Activated CD4-positive, alpha-beta memory T cell treated with anti-CD3 and anti-CD28 coated beads, Interleukin-2, amount 10 ng/mL, durations not matched to agents 7 days and 5 days (primary cell): ENCODE measurements around the gene DNAJC7. TPM values are rescaled to one million over a fixed set of nuclear protein-coding genes. Genes with fewer than 3 reads are reported as not detected.

Experiments
- total RNA-seq, 2 experiments: library from RNA; stranded (reverse); gene quantifications; one replicate each; pipeline ENCODE4 v1.2.3, GENCODE V29; 2021

Gene DNAJC7
- total RNA-seq, 2 experiments from 2014 or later: 88.7 to 95.1 TPM

Other genes starting within 250 kb of the DNAJC7 start
- under 1 TPM; 0.35 to 0.45 TPM for gene JUP, start 230.7 kb downstream of the DNAJC7 start, total RNA-seq
- 1 to 10 TPM; 1.8 to 1.9 TPM for gene P3H4, start 205.5 kb downstream of the DNAJC7 start, total RNA-seq
- gene FKBP10, start 204.4 kb downstream of the DNAJC7 start, total RNA-seq: not detected
- 10 to 100 TPM; 16.1 to 19.0 TPM for gene NT5C3B, start 181.2 kb downstream of the DNAJC7 start, total RNA-seq
- not detected for gene KLHL10, start 179.6 kb downstream of the DNAJC7 start, total RNA-seq
- gene KLHL11, start 152.0 kb downstream of the DNAJC7 start, total RNA-seq: 10 to 100 TPM; 13.9 to 14.4 TPM
- 100 to 1,000 TPM; 177 to 183 TPM for gene ACLY, start 98.5 kb downstream of the DNAJC7 start, total RNA-seq
- 1 to 10 TPM; 1.7 to 2.0 TPM for gene ODAD4, start 86.8 kb downstream of the DNAJC7 start, total RNA-seq
- gene CNP, start 50.6 kb downstream of the DNAJC7 start, total RNA-seq: 10 to 100 TPM; 89.8 to 91.0 TPM
- 10 to 100 TPM; 21.3 to 22.7 TPM for gene NKIRAS2, start 2.7 kb upstream of the DNAJC7 start, total RNA-seq
- gene C17orf113, start 33.2 kb upstream of the DNAJC7 start, total RNA-seq: under 1 TPM in 1 of 2 experiments, not detected in 1; 0.05 TPM
- not detected for gene ZNF385C, start 81.0 kb upstream of the DNAJC7 start, total RNA-seq
- 10 to 100 TPM; 97.0 to 97.3 TPM for gene DHX58, start 95.3 kb upstream of the DNAJC7 start, total RNA-seq
- 10 to 100 TPM; 25.7 to 26.7 TPM for gene KAT2A, start 103.9 kb upstream of the DNAJC7 start, total RNA-seq
- gene HSPB9, start 105.4 kb upstream of the DNAJC7 start, total RNA-seq: under 1 TPM in 1 of 2 experiments, not detected in 1; 0.18 TPM
- gene RAB5C, start 137.6 kb upstream of the DNAJC7 start, total RNA-seq: 10 to 100 TPM; 95.8 to 97.3 TPM
- under 1 TPM; 0.05 to 0.08 TPM for gene KCNH4, start 163.7 kb upstream of the DNAJC7 start, total RNA-seq
- gene HCRT, start 168.0 kb upstream of the DNAJC7 start, total RNA-seq: not detected
- gene GHDC, start 177.1 kb upstream of the DNAJC7 start, total RNA-seq: 10 to 100 TPM; 17.3 to 19.1 TPM